Loucy (cell line): ENCODE measurements around the gene CEACAM16.

Source experiments
- H2AFZ ChIP-seq: fragments of 200-600 bp; sonication (generic); 2 replicates; pipeline ENCODE4 v1.6.0; 2016; ENCODE audit warnings: antibody characterized with exemption, mild to moderate bottlenecking, low read length, moderate library complexity
- H3F3A ChIP-seq: fragments of 200-600 bp; 2 replicates; pipeline ENCODE4 v1.6.0; 2016; ENCODE audit warnings: antibody characterized with exemption, low read depth, mild to moderate bottlenecking
- H3K27me3 ChIP-seq: fragments of 200-600 bp; sonication (generic); 2 replicates; pipeline ENCODE4 v1.6.1; 2014; ENCODE audit warnings: low read length, mild to moderate bottlenecking; ENCODE audit not compliant: insufficient read depth, poor library complexity, severe bottlenecking
- H3K36me3 ChIP-seq: fragments of 200-600 bp; sonication (generic); 2 replicates; pipeline ENCODE4 v1.6.1; 2016; ENCODE audit warnings: low read length; ENCODE audit not compliant: insufficient read depth
- H3K4me1 ChIP-seq: fragments of 200-600 bp; sonication (generic); 2 replicates; pipeline ENCODE4 v1.5.1; 2014; ENCODE audit warnings: low read length, mild to moderate bottlenecking; ENCODE audit not compliant: insufficient read depth, poor library complexity, severe bottlenecking
- H3K4me2 ChIP-seq: fragments of 200-600 bp; sonication (generic); 2 replicates; pipeline ENCODE4 v1.6.0; 2014; ENCODE audit warnings: antibody characterized with exemption, low read length, low read depth, mild to moderate bottlenecking; ENCODE audit not compliant: poor library complexity, severe bottlenecking
- H3K4me3 ChIP-seq: fragments of 200-600 bp; sonication (generic); 2 replicates; pipeline ENCODE4 v1.5.1; 2014; ENCODE audit warnings: low read length, mild to moderate bottlenecking, mixed read lengths; ENCODE audit not compliant: poor library complexity, severe bottlenecking
- H3K79me2 ChIP-seq: fragments of 200-600 bp; sonication (generic); 2 replicates; pipeline ENCODE4 v1.6.1; 2014; ENCODE audit warnings: low read length; ENCODE audit not compliant: insufficient read depth
- H3K9ac ChIP-seq: fragments of 200-600 bp; sonication (generic); 2 replicates; pipeline ENCODE4 v1.6.0; 2014; ENCODE audit warnings: mild to moderate bottlenecking, low read depth, low read length, moderate library complexity; ENCODE audit not compliant: poor library complexity, severe bottlenecking
- H3K9me2 ChIP-seq: fragments of 200-600 bp; sonication (generic); replicated peaks from 2 replicates; pipeline ENCODE4 v1.6.1; 2016; ENCODE audit warnings: low read depth, low read length, mixed read lengths
- H3K9me3 ChIP-seq: fragments of 200-600 bp; sonication (generic); 2 replicates; pipeline ENCODE4 v1.6.1; 2014; ENCODE audit warnings: mild to moderate bottlenecking, antibody characterized with exemption, low read length, low read depth; ENCODE audit not compliant: insufficient read depth
- H4K20me1 ChIP-seq: fragments of 200-600 bp; sonication (generic); 2 replicates; pipeline ENCODE4 v1.6.0; 2014; ENCODE audit warnings: antibody characterized with exemption, low read length, mild to moderate bottlenecking; ENCODE audit not compliant: insufficient read depth, poor library complexity, severe bottlenecking
- CTCF ChIP-seq: fragments of 200-600 bp; sonication (generic); conservative IDR thresholded peaks from 2 replicates; pipeline ENCODE4 v1.5.1; 2014; ENCODE audit warnings: mild to moderate bottlenecking, antibody characterized with exemption, low read length
- EZH2phosphoT487 ChIP-seq: fragments of 200-600 bp; IDR thresholded peaks from 2 replicates; pipeline ENCODE4 v1.6.1; 2018; ENCODE audit warnings: antibody characterized with exemption, mild to moderate bottlenecking, moderate library complexity, borderline replicate concordance

CEACAM16 gene

DNA sequence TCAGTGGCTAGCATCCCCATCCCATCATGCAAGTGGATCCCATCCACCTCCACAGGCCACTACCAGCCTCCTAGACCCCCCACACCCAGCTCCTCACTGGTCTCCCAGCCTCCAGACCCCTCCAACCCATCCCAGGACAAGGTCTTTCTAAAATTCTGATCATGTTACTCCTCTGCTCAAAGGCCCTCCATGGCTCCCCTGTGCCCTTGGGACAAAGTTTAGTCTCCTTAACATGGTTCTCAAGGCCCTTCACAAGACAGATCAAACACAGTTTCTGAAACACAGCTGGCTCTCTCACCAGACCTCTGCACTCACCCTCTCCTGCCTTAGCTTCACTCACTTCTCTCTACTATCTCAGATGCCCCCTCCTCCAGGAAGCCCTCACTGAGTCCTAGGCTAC is 18.4 kb upstream of the CEACAM16 start:
- Histone ChIP-seq H3K79me2 (no peaks in the 10 kb centered on the region), H3K4me1 (no peaks in the 10 kb centered on the region), H3K9ac (no peak overlapping the region), H3K27me3 (no peaks in the 10 kb centered on the region), H2AFZ (no peak overlapping the region), H3K9me2 (no peaks in the 10 kb centered on the region), H3K36me3 (no peaks in the 10 kb centered on the region), H3K9me3 (no peaks in the 10 kb centered on the region), H3F3A (no peaks in the 10 kb centered on the region), H3K4me2 (no peak overlapping the region), H3K4me3 (no peak overlapping the region), H4K20me1 (no peaks in the 10 kb centered on the region)
- TF ChIP-seq EZH2phosphoT487: no peak
- no peak for TF ChIP-seq CTCF

- Histone ChIP-seq H4K20me1 (no peaks in the 10 kb centered on the region), H3K4me3 (no peak overlapping the region), H3K9ac (no peak overlapping the region), H2AFZ (no peak overlapping the region), H3K4me2 (no peak overlapping the region), H3K36me3 (no peaks in the 10 kb centered on the region), H3K79me2 (no peaks in the 10 kb centered on the region), H3F3A (no peaks in the 10 kb centered on the region), H3K4me1 (no peaks in the 10 kb centered on the region), H3K9me2 (no peaks in the 10 kb centered on the region), H3K27me3 (no peaks in the 10 kb centered on the region), H3K9me3 (no peaks in the 10 kb centered on the region)
- TF ChIP-seq CTCF: no peak
- no peak for TF ChIP-seq EZH2phosphoT487
Observed at GRCh38 chr19:44681992-44682790, 16.8 kb upstream of the CEACAM16 start.

- Histone ChIP-seq H2AFZ (peak overlapping the region; percentile 36), H3K4me2 (no peak overlapping the region)
Observed at GRCh38 chr19:44682807-44683206, 16.1 kb upstream of the CEACAM16 start.

More at GRCh38 chr19:44682807-44683206, 16.1 kb upstream of the CEACAM16 start:
- Histone ChIP-seq H3K36me3 (no peaks in the 10 kb centered on the region), H3K4me3 (no peak overlapping the region), H3K27me3 (no peaks in the 10 kb centered on the region), H3K9me3 (no peaks in the 10 kb centered on the region), H3K79me2 (no peaks in the 10 kb centered on the region), H3K9me2 (no peaks in the 10 kb centered on the region), H4K20me1 (no peaks in the 10 kb centered on the region), H3K4me1 (no peaks in the 10 kb centered on the region), H3F3A (no peaks in the 10 kb centered on the region), H3K9ac (no peak overlapping the region)
- TF ChIP-seq EZH2phosphoT487 (no peak), CTCF (no peak)
